COR-L47 (cell line): Measurements from ENCODE around the gene BRDT.

Experiments
- DNase-seq: peaks from one replicate; lab custom pipeline; 2025; lab: John Stamatoyannopoulos, UW

The BRDT gene

GRCh38 chr1:91949356-91949699 lies at the start of gene BRDT:
Gene BRDT, plus strand, starts transcription at chr1:91949401. Its CDS starts 13,354 bp downstream, at chr1:91962755.
- DNase-seq, result no peak

GRCh38 chr1:91900562-91900961 lies 48.6 kb upstream of the BRDT start:
- no peak for DNase-seq

- DNase-seq, result no peak
Measured at GRCh38 chr1:91901231-91901630, 48.0 kb upstream of the BRDT start.

- DNase-seq, result no peak
Measured at GRCh38 chr1:91912266-91912665, 36.9 kb upstream of the BRDT start.

GRCh38 chr1:91913018-91913417 lies 36.2 kb upstream of the BRDT start:
- DNase-seq, result no peak

GRCh38 chr1:91916046-91916445 lies 33.2 kb upstream of the BRDT start:
- no peak for DNase-seq

DNA sequence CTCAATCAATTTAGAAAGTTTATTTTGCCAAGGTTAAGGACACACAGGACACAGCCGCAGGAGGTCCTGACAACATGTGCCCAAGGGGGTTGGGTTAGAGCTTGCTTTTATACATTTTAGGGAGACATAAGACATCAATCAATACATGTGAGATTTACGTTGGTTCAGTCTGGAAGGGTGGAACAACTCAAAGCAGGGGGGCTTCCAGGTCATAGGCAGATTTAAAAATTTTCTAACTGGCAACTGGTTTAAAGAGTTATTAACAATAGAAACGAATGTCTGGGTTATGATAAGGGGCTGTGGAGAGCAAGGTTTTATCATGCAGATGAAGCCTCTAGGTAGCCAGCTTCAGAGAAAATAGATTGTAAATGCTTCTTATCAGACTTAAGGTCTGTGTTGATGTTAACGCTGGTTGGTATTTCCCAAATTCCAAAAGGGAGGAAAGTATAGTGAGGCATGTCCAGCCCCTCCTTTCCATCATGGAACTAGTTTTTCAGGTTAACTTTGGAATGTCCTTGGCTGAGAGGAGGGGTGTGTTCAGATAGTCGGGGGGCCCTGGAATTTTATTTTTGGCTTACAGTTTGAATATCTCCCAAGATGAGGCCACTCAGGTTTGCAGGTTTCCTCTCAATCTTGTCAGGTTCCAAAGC lies 32.3 kb upstream of the BRDT start:
- DNase-seq, result no peak

- DNase-seq, result no peak
Measured at GRCh38 chr1:91919962-91920361, 29.2 kb upstream of the BRDT start.

GRCh38 chr1:91924146-91924545 lies 25.1 kb upstream of the BRDT start:
- DNase-seq, result no peak

DNA sequence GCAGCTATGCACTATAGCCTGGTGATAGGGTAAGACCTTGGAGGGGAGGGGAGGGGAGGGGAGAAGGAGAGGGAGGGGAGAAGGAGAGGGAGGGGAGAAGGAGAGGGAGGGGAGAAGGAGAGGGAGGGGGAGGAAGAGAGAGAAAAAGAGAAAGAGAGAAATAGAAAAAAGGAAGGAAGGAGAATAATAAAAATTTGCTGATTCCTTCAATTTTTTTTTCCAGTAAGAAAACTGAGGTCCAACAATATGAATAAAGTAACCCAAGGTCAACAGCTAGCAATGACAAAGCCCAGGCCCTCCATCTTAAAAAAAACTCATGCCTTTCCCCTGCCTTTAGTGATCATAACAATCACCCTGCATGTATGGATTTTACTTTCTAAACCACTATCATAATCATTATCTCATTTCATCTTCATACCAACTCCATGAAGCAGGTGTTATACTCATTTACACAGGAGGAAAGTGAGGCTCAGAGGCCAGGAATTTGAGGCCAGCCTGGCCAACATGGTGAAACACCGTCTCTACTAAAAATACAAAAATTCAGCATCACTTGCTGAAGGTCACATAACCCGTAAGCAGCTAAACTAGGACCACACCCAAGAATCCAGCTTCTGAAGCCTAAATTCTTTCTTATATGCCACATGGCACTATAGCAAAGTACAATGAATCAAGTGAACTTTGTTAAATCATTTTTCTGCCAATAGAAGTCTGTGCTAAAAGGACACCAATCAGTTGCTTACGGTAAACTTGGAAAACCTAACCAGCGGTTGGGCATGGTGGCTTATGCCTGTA lies 23.4 kb upstream of the BRDT start:
- no peak for DNase-seq

GRCh38 chr1:91928026-91928425 lies 21.2 kb upstream of the BRDT start:
- no peak for DNase-seq

DNA sequence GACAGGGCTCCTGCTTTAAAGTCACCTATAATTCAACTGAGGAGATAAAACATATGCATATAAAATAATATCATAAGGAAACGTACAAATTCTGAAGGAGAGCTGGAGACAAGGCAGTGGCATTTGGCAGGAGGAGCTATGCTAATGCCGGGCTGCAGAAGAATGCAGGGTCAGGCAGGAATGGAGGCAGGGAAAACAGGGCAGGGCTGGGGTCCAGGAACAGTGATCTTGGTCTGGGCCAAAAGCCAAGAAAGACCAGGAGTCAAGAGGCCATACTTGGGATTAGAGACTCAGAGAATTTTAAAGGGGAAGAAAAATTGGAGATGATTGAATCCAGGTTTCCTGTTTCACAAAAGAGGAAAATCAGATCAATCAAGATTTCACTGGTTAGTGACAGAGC lies 20.0 kb upstream of the BRDT start:
- DNase-seq, result no peak

DNA sequence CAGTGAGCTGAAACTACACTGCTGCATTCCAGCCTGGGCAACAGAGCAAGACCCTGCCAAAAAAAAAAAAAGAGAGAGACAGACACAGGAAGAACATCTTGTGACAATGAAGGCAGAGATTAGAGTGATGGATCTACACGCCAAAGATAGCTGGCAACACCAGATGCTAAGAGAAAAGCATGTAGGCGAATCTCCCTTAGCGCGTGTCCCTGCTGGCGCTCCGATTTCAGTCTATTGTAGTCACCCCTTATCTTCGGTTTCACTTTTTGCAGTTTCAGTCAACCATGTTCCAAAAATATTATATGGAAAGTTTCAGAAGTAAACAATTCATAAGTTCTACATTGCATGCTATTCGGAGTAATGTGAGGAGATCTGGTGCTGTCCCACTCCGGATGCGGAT lies 11.6 kb upstream of the BRDT start:
- no peak for DNase-seq

DNA sequence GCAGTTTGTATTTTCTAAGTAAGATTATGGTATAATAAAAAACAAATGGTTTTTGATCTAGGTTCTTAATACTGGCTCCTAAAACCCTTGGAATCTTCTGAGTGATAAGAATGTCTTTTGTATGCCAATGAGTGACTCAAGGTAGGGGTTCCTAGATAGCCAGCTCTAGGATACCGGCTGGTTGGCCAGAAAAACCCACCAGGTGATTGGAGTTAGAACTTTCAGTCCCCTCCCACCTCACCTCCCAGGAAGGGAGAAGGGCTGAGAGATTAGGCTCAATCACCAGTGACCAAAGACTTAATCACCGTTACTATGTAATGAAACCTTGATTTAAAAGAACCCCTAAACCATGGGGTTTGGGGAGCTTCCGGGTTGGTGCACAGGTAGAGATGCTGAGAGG lies 8.7 kb upstream of the BRDT start:
- DNase-seq, result no peak

DNA sequence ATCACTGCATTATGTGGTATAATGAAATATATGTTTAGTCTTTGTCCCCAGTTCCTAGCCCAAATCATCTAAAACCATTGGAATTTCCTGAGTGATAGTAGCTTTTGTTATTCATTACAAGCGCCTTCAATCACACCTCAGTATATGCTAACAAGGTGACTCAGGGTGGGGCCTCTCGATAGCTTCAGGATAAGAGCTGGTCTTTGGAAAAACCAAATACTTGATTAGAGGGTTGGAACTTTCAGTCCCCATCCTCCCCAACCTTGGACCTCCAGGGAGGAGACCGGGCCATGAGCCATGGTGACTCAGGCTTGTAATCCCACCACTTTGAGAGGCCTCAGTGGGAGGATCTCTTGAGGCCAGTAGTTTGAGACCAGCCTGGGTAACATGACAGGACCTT lies 5.1 kb upstream of the BRDT start:
- DNase-seq, result no peak

DNA sequence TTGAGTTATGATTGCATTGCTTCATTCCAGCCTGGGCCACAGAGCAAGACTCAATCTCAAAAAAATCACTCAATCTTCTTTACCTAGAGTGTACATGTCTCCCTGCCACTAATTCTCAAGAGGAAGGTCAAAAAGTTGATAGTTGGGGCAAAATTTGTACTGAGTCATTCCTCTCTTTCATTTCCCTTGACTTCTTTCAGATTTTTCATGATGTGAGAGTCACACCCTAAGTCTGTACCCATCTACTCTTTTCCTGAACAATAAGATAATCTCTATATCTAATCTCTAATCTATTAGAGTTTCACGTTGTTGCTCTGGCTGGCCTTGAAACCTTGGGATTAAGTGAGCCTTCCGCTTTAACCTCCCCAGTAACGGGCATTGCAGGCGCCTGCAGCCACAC lies 1.1 kb upstream of the BRDT start:
- DNase-seq, result no peak

- no peak for DNase-seq
Measured at GRCh38 chr1:91948501-91949355, 473 bp upstream of the BRDT start.

GRCh38 chr1:91952187-91952586 lies 3.0 kb downstream of the BRDT start:
- DNase-seq, result no peak

GRCh38 chr1:91958926-91959325 lies 9.7 kb downstream of the BRDT start:
- DNase-seq, result no peak

GRCh38 chr1:91968334-91968733 lies 19.1 kb downstream of the BRDT start:
- no peak for DNase-seq

GRCh38 chr1:91979383-91979782 lies 30.2 kb downstream of the BRDT start:
- no peak for DNase-seq

DNA sequence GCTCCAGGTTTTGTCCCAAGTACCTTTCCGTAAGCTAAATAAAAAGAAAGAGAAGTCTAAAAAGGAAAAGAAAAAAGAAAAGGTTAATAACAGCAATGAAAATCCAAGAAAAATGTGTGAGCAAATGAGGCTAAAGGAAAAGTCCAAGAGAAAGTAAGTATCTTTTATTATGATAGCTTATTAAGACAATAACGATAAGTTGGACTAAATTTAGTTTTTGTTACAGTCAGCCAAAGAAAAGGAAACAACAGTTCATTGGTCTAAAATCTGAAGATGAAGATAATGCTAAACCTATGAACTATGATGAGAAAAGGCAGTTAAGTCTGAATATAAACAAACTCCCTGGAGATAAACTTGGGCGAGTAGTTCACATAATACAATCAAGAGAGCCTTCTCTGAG lies 31.5 kb downstream of the BRDT start:
- DNase-seq, result no peak

GRCh38 chr1:91981996-91982609 lies 32.9 kb downstream of the BRDT start:
- no peak for DNase-seq
